NCI-H345 (cell line): ENCODE measurements around the gene EIF3K.

ENCODE experiments used
- DNase-seq: peaks from one replicate; lab custom pipeline; 2025; lab: John Stamatoyannopoulos, UW

The EIF3K gene

GRCh38 chr19:38665950-38666662 is 47.1 kb downstream of the EIF3K start:
- DNase-seq: no peak

- no peak for DNase-seq
Observed at GRCh38 chr19:38666663-38667511, 47.9 kb downstream of the EIF3K start.

- no peak for DNase-seq
Observed at GRCh38 chr19:38667661-38668171, 48.7 kb downstream of the EIF3K start.

GRCh38 chr19:38669552-38669951 is 50.6 kb downstream of the EIF3K start:
- DNase-seq: no peak

GRCh38 chr19:38670921-38671398 is 52.0 kb downstream of the EIF3K start:
- no peak for DNase-seq

- DNase-seq: no peak
Observed at GRCh38 chr19:38671654-38672053, 52.7 kb downstream of the EIF3K start.

- no peak for DNase-seq
Observed at GRCh38 chr19:38673030-38673429, 54.0 kb downstream of the EIF3K start.

- DNase-seq: no peak
Observed at GRCh38 chr19:38674388-38675171, 55.6 kb downstream of the EIF3K start.

- no peak for DNase-seq
Observed at GRCh38 chr19:38675611-38676010, 56.6 kb downstream of the EIF3K start.

- peak; percentile 19 for DNase-seq
Observed at GRCh38 chr19:38676023-38676877, 57.3 kb downstream of the EIF3K start.

- DNase-seq: no peak
Observed at GRCh38 chr19:38676878-38677646, 58.1 kb downstream of the EIF3K start.

GRCh38 chr19:38678217-38678890 is 59.4 kb downstream of the EIF3K start:
- DNase-seq: no peak

GRCh38 chr19:38678891-38679494 is 60.0 kb downstream of the EIF3K start:
- DNase-seq: no peak

- no peak for DNase-seq
Observed at GRCh38 chr19:38679839-38680238, 60.9 kb downstream of the EIF3K start.

- DNase-seq: no peak
Observed at GRCh38 chr19:38682195-38682867, 63.3 kb downstream of the EIF3K start.

GRCh38 chr19:38682872-38683392 is 63.9 kb downstream of the EIF3K start:
- DNase-seq: no peak

- DNase-seq: peak; percentile 58
Observed at GRCh38 chr19:38683393-38684077, 64.5 kb downstream of the EIF3K start.
